Activated T-helper 2 cell treated with anti-CD3 and anti-CD28 coated beads, Interferon-gamma antibody, Interleukin-2, Interleukin-4, amounts not matched to agents 10 μg/mL and 5 μg/mL and 100 μg/mL, durations not matched to agents 14 hours and 24 hours and 36 hours (primary cell): Measurements from ENCODE around the gene UBA3. TPM values are rescaled to one million over a fixed set of nuclear protein-coding genes. Genes with fewer than 3 reads are reported as not detected.
A peak's percentile ranks its signal among the peaks of the same experiment; 100 is the strongest.

Experiments used
- DNase-seq: peaks from one replicate; pipeline ENCODE4 v3.0.0; 2021; ENCODE audit warnings: low spot score
- H3K27ac Mint-ChIP-seq: one replicate; pipeline ENCODE4 v1.8.0; 2021; ENCODE audit warnings: mixed read lengths
- H3K27me3 Mint-ChIP-seq: one replicate; pipeline ENCODE4 v1.8.0; 2021; ENCODE audit warnings: low read depth, mixed read lengths
- H3K36me3 Mint-ChIP-seq: one replicate; pipeline ENCODE4 v1.8.0; 2021; ENCODE audit warnings: low read depth, mixed read lengths
- H3K4me1 Mint-ChIP-seq: one replicate; pipeline ENCODE4 v1.8.0; 2021; ENCODE audit warnings: low read depth, mixed read lengths
- H3K4me3 Mint-ChIP-seq: one replicate; pipeline ENCODE4 v1.8.0; 2021; ENCODE audit warnings: low read depth, mild to moderate bottlenecking, moderate library complexity, mixed read lengths
- H3K9me3 Mint-ChIP-seq: one replicate; pipeline ENCODE4 v1.8.0; 2021; ENCODE audit warnings: mixed read lengths
- intact Hi-C: fragments of 100-400 bp; cut with micrococcal nuclease; formaldehyde crosslinking; loops from one replicate; pipeline ENCODE4 v1.15.1; 2023
- total RNA-seq: library from RNA; stranded (reverse); gene quantifications from 2 replicates; pipeline ENCODE4 v1.2.3, GENCODE V29; 2022

UBA3 gene
- total RNA-seq, 1 donor from 2014 or later, result 95.8 TPM

GRCh38 chr3:69095636-69096035 lies 15.5 kb upstream of the UBA3 start:
- Mint-ChIP-seq H3K4me1 (peaks cover 60% of the 10 kb centered on the region), H3K27ac (peak overlapping the region; percentile 89), H3K9me3 (no peaks in the 10 kb centered on the region), H3K4me3 (peak overlapping the region; percentile 73), H3K27me3 (no peaks in the 10 kb centered on the region), H3K36me3 (peaks cover 76% of the 10 kb centered on the region)
- intact Hi-C loops, result loop anchor here (2.0 to 5.0 kb wide), 2 partner anchors 63 to 187 kb away; no protein-coding TSS in a partner anchor
- no peak for DNase-seq

GRCh38 chr3:69094467-69095205 lies 14.5 kb upstream of the UBA3 start:
- intact Hi-C loops, result loop anchor here (1.0 to 5.0 kb wide), 5 partner anchors 10 to 213 kb away; partner anchors contain the start of genes ARL6IP5 and TMF1
- H3K27ac Mint-ChIP-seq, result peak overlapping the region; percentile 95
- H3K27me3 Mint-ChIP-seq, result no peaks in the 10 kb centered on the region
- DNase-seq, result no peak
- peak overlapping the region; percentile 48 for H3K4me3 Mint-ChIP-seq
- H3K4me1 Mint-ChIP-seq, result peaks cover 69% of the 10 kb centered on the region
- H3K36me3 Mint-ChIP-seq, result peaks cover 77% of the 10 kb centered on the region
- H3K9me3 Mint-ChIP-seq, result no peaks in the 10 kb centered on the region

- Mint-ChIP-seq H3K4me1 (peaks cover 72% of the 10 kb centered on the region), H3K36me3 (peaks cover 78% of the 10 kb centered on the region), H3K9me3 (no peaks in the 10 kb centered on the region), H3K27me3 (no peaks in the 10 kb centered on the region), H3K27ac (peak overlapping the region; percentile 95), H3K4me3 (peak overlapping the region; percentile 85)
- DNase-seq, result peak; percentile 26
- intact Hi-C loops, result loop anchor here (5.0 kb wide), 1 partner anchor 215 kb away; no protein-coding TSS in a partner anchor
Measured at GRCh38 chr3:69092030-69092516, 11.9 kb upstream of the UBA3 start.

- peaks cover 70% of the 10 kb centered on the region for H3K4me1 Mint-ChIP-seq
- no peak for DNase-seq
- no peaks in the 10 kb centered on the region for H3K9me3 Mint-ChIP-seq
- peaks cover 73% of the 10 kb centered on the region for H3K36me3 Mint-ChIP-seq
- intact Hi-C loops, result loop anchor here (5.0 kb wide), 1 partner anchor 216 kb away; no protein-coding TSS in a partner anchor
- H3K4me3 Mint-ChIP-seq, result peak overlapping the region; percentile 85
- peak overlapping the region; percentile 95 for H3K27ac Mint-ChIP-seq
- no peaks in the 10 kb centered on the region for H3K27me3 Mint-ChIP-seq
Measured at GRCh38 chr3:69091389-69092029, 11.3 kb upstream of the UBA3 start.

GRCh38 chr3:69090021-69090420 lies 9.9 kb upstream of the UBA3 start:
- H3K36me3 Mint-ChIP-seq, result peaks cover 76% of the 10 kb centered on the region
- no peaks in the 10 kb centered on the region for H3K27me3 Mint-ChIP-seq
- H3K9me3 Mint-ChIP-seq, result no peaks in the 10 kb centered on the region
- peak overlapping the region; percentile 47 for H3K4me3 Mint-ChIP-seq
- DNase-seq, result no peak
- peaks cover 60% of the 10 kb centered on the region for H3K4me1 Mint-ChIP-seq
- H3K27ac Mint-ChIP-seq, result peak overlapping the region; percentile 72
- intact Hi-C loops, result loop anchor here (5.0 kb wide), 1 partner anchor 217 kb away; no protein-coding TSS in a partner anchor

GRCh38 chr3:69088063-69088462 lies 7.9 kb upstream of the UBA3 start:
- Mint-ChIP-seq H3K36me3 (peaks cover 62% of the 10 kb centered on the region), H3K27me3 (no peaks in the 10 kb centered on the region), H3K27ac (peak overlapping the region; percentile 88), H3K4me1 (peaks cover 56% of the 10 kb centered on the region), H3K4me3 (peak overlapping the region; percentile 86), H3K9me3 (no peaks in the 10 kb centered on the region)
- no peak for DNase-seq
- intact Hi-C loops, result loop anchor here (10.0 kb wide), 1 partner anchor 1433 kb away; the partner anchor contains the start of gene SUCLG2

- DNase-seq, result no peak
- intact Hi-C loops, result loop anchor here (10.0 kb wide), 1 partner anchor 1432 kb away; the partner anchor contains the start of gene SUCLG2
- H3K36me3 Mint-ChIP-seq, result peaks cover 56% of the 10 kb centered on the region
Measured at GRCh38 chr3:69087030-69087791, 7.0 kb upstream of the UBA3 start.

GRCh38 chr3:69085833-69086722 lies 5.9 kb upstream of the UBA3 start:
- Mint-ChIP-seq H3K27ac (peak overlapping the region; percentile 98), H3K4me1 (peaks cover 61% of the 10 kb centered on the region), H3K4me3 (peak overlapping the region; percentile 96), H3K27me3 (no peaks in the 10 kb centered on the region), H3K9me3 (no peaks in the 10 kb centered on the region), H3K36me3 (peaks cover 47% of the 10 kb centered on the region)
- intact Hi-C loops, result loop anchor here (2.0 to 10.0 kb wide), 2 partner anchors 73 to 1431 kb away; partner anchors contain the start of genes EOGT and SUCLG2
- peak; percentile 40 for DNase-seq

More at GRCh38 chr3:69087030-69087791, 7.0 kb upstream of the UBA3 start:
- Mint-ChIP-seq H3K27me3 (no peaks in the 10 kb centered on the region), H3K27ac (peak overlapping the region; percentile 88), H3K4me1 (peaks cover 60% of the 10 kb centered on the region), H3K4me3 (peak overlapping the region; percentile 86), H3K9me3 (no peaks in the 10 kb centered on the region)

- H3K27me3 Mint-ChIP-seq, result no peaks in the 10 kb centered on the region
- intact Hi-C loops, result loop anchor here (2.0 to 10.0 kb wide), 2 partner anchors 72 to 1430 kb away; partner anchors contain the start of genes EOGT and SUCLG2
- no peak for DNase-seq
- H3K4me3 Mint-ChIP-seq, result peak overlapping the region; percentile 96
- peak overlapping the region; percentile 98 for H3K27ac Mint-ChIP-seq
- H3K36me3 Mint-ChIP-seq, result peaks cover 40% of the 10 kb centered on the region
- peaks cover 60% of the 10 kb centered on the region for H3K4me1 Mint-ChIP-seq
- no peaks in the 10 kb centered on the region for H3K9me3 Mint-ChIP-seq
Measured at GRCh38 chr3:69085168-69085832, 5.1 kb upstream of the UBA3 start.

- DNase-seq, result peak; percentile 89
- Mint-ChIP-seq H3K4me1 (peaks cover 53% of the 10 kb centered on the region), H3K9me3 (no peaks in the 10 kb centered on the region), H3K36me3 (peaks cover 34% of the 10 kb centered on the region), H3K27ac (peak within 1 kb of the TSS; percentile 98), H3K27me3 (no peaks in the 10 kb centered on the region), H3K4me3 (peak within 1 kb of the TSS; percentile 96)
- intact Hi-C loops, result loop anchor here (1.0 to 10.0 kb wide), 5 partner anchors 10 to 1430 kb away; partner anchors contain the start of genes EOGT, SUCLG2 and TMF1
Measured at GRCh38 chr3:69084326-69085167, 4.4 kb upstream of the UBA3 start, which contains the start of gene ARL6IP5. Gene ARL6IP5, plus strand, starts transcription at chr3:69084937. Its CDS starts 111 bp downstream, at chr3:69085048.
